PC-9 (cell line): Measurements from ENCODE around the gene ADGRF1. TPM values are rescaled to one million over a fixed set of nuclear protein-coding genes. Genes with fewer than 3 reads are reported as not detected.

Source experiments
- BruUV-seq: library from RNA; stranded (reverse); fragments of 400-500 nt; replicated peaks from 2 replicates; lab custom pipeline; 2021; lab: Mats Ljungman, UMichigan
- CTCF ChIA-PET: fragments of 300-600 bp; sonication (Branson Sonifier 250); formaldehyde crosslinking; loops from one replicate; lab custom pipeline; 2022; ENCODE audit warnings: antibody characterized with exemption; lab: Charles Lee
- POLR2A ChIA-PET: fragments of 300-600 bp; sonication (Branson Sonifier 250); formaldehyde crosslinking; loops from one replicate; lab custom pipeline; 2022; ENCODE audit warnings: antibody characterized with exemption; ENCODE audit not compliant: unreplicated experiment; lab: Charles Lee
- DNase-seq, 2 experiments: peaks; one replicate each; pipeline versions ENCODE4 v3.0.0 to v3.0.0-alpha.2; 2015 to 2022; ENCODE audit warnings: mixed read lengths in 1 of 2
- H2AFZ ChIP-seq: fragments of 200-600 bp; sonication (generic); 2 replicates; pipeline ENCODE4 v1.8.1; 2017; ENCODE audit warnings: antibody characterized with exemption
- H3F3A ChIP-seq: fragments of 200-600 bp; sonication (generic); 2 replicates; pipeline ENCODE4 v1.8.1; 2017; ENCODE audit warnings: antibody characterized with exemption, mild to moderate bottlenecking, low read depth; ENCODE audit not compliant: insufficient read depth
- H3K27ac ChIP-seq: fragments of 200-600 bp; sonication (generic); 2 replicates; pipeline ENCODE4 v1.6.1; 2016; ENCODE audit warnings: mixed run types
- H3K27me3 ChIP-seq: fragments of 200-600 bp; sonication (generic); 2 replicates; pipeline ENCODE4 v1.6.1; 2016; ENCODE audit warnings: low read depth, mixed run types; ENCODE audit not compliant: insufficient read depth
- H3K36me3 ChIP-seq: fragments of 200-600 bp; sonication (generic); 2 replicates; pipeline ENCODE4 v1.6.1; 2016; ENCODE audit warnings: low read depth, mixed run types
- H3K4me1 ChIP-seq: fragments of 200-600 bp; sonication (generic); replicated peaks from 2 replicates; pipeline ENCODE4 v1.6.1; 2016; ENCODE audit warnings: mixed run types; ENCODE audit not compliant: insufficient read depth
- H3K4me2 ChIP-seq: fragments of 200-600 bp; sonication (generic); 2 replicates; pipeline ENCODE4 v1.6.1; 2017; ENCODE audit warnings: mixed run types
- H3K4me3 ChIP-seq: fragments of 200-600 bp; sonication (generic); 2 replicates; pipeline ENCODE4 v1.6.1; 2016; ENCODE audit warnings: mixed run types
- H3K79me2 ChIP-seq: fragments of 200-600 bp; sonication (generic); 2 replicates; pipeline ENCODE4 v1.6.1; 2017; ENCODE audit warnings: low read depth, mixed run types
- H3K9me2 ChIP-seq: fragments of 200-600 bp; sonication (generic); 2 replicates; pipeline ENCODE4 v1.8.1; 2017; ENCODE audit warnings: mild to moderate bottlenecking; ENCODE audit not compliant: insufficient read depth
- H3K9me3 ChIP-seq: fragments of 200-600 bp; sonication (generic); 2 replicates; pipeline ENCODE4 v1.8.1; 2016; ENCODE audit warnings: low read depth; ENCODE audit not compliant: insufficient read depth
- H4K20me1 ChIP-seq: fragments of 200-600 bp; sonication (generic); 2 replicates; pipeline ENCODE4 v1.8.1; 2017; ENCODE audit not compliant: insufficient read depth
- CTCF ChIP-seq: fragments of 200-600 bp; sonication (generic); conservative IDR thresholded peaks from 2 replicates; pipeline ENCODE4 v1.6.1; 2017; ENCODE audit warnings: mixed run types, antibody characterized with exemption, mild to moderate bottlenecking, moderate library complexity
- EZH2 ChIP-seq: fragments of 200-600 bp; sonication (generic); IDR thresholded peaks from 2 replicates; pipeline ENCODE4 v1.8.0; 2017; ENCODE audit warnings: antibody characterized with exemption, low read depth
- intact Hi-C: fragments of 100-400 bp; cut with micrococcal nuclease; formaldehyde crosslinking; loops from one replicate; pipeline ENCODE4 v1.10.0; 2022; ENCODE audit not compliant: unreplicated experiment
- total RNA-seq: library from RNA; stranded (reverse); gene quantifications from 2 replicates; pipeline ENCODE4 v1.2.3, GENCODE V29; 2021

Gene ADGRF1
- total RNA-seq, 1 experiment from 2014 or later: 162 TPM

- Histone ChIP-seq H3K4me1 (peaks cover 64% of the 10 kb centered on the region), H2AFZ (no peak overlapping the region)
- POLR2A ChIA-PET: interaction anchor here (0.5 to 1.4 kb wide), 8 partner anchors 9 to 914 kb away, joined by 3 to 28 read pairs (median 6); no protein-coding TSS in a partner anchor
Measured at GRCh38 chr6:47044397-47044796, 2.3 kb upstream of the ADGRF1 start.

GRCh38 chr6:47043286-47043685 is 1.2 kb upstream of the ADGRF1 start:
- peak overlapping the region; percentile 86; the same call in 1 of the 2 replicates for H3K4me3 ChIP-seq
- no peak for DNase-seq
- peak overlapping the region; percentile 97 for H3K4me2 ChIP-seq
- H3K4me1 ChIP-seq: peaks cover 66% of the 10 kb centered on the region
- H3K27ac ChIP-seq: peak overlapping the region; percentile 98
- BruUV-seq: no TSS peak
- CTCF ChIA-PET: interaction anchor here (0.5 kb wide), 1 partner anchor 309 kb away, joined by 9 read pairs; no protein-coding TSS in a partner anchor
- no peaks in the 10 kb centered on the region for H4K20me1 ChIP-seq
- H3K36me3 ChIP-seq: peaks cover 18% of the 10 kb centered on the region
- H3K9me2 ChIP-seq: no peaks in the 10 kb centered on the region
- H3K27me3 ChIP-seq: no peaks in the 10 kb centered on the region
- no peaks in the 10 kb centered on the region for H3K9me3 ChIP-seq
- intact Hi-C loops: loop anchor here (2.0 kb wide), 1 partner anchor 116 kb away; no protein-coding TSS in a partner anchor
- TF ChIP-seq CTCF (no peak), EZH2 (no peak)
- H2AFZ ChIP-seq: no peak overlapping the region
- POLR2A ChIA-PET: interaction anchor here (0.6 to 1.2 kb wide), 3 partner anchors 9 to 266 kb away, joined by 3 to 8 read pairs (median 6); partner anchors contain the start of gene TNFRSF21
- H3F3A ChIP-seq: peaks cover 75% of the 10 kb centered on the region
- H3K79me2 ChIP-seq: peaks cover 73% of the 10 kb centered on the region

More at GRCh38 chr6:47044397-47044796, 2.3 kb upstream of the ADGRF1 start:
- Histone ChIP-seq H3K27ac (peak overlapping the region; percentile 98), H3K79me2 (peaks cover 62% of the 10 kb centered on the region), H3K9me3 (peaks cover 6% of the 10 kb centered on the region), H3K36me3 (peaks cover 8% of the 10 kb centered on the region; the same call in 1 of the 2 replicates), H3K4me2 (peak overlapping the region; percentile 97), H3K9me2 (no peaks in the 10 kb centered on the region), H3K4me3 (peak overlapping the region; percentile 31; the same call in 1 of the 2 replicates), H3K27me3 (no peaks in the 10 kb centered on the region), H3F3A (peaks cover 70% of the 10 kb centered on the region), H4K20me1 (no peaks in the 10 kb centered on the region)
- TF ChIP-seq EZH2 (no peak), CTCF (no peak)
- no TSS peak for BruUV-seq
- CTCF ChIA-PET: interaction anchor here (0.7 to 1.2 kb wide), 2 partner anchors 10 to 68 kb away, joined by 3 to 4 read pairs; no protein-coding TSS in a partner anchor
- DNase-seq: peak; percentile 52 to 99
- intact Hi-C loops: loop anchor here (1.0 kb wide), 2 partner anchors 9 to 50 kb away; no protein-coding TSS in a partner anchor

- TSS peak; percentile 64 for BruUV-seq
- no peaks in the 10 kb centered on the region for H3K9me3 ChIP-seq
- peaks cover 74% of the 10 kb centered on the region for H3F3A ChIP-seq
- DNase-seq: no peak
- H3K9me2 ChIP-seq: no peaks in the 10 kb centered on the region
- H3K4me2 ChIP-seq: peak overlapping the region; percentile 97
- TF ChIP-seq CTCF (no peak), EZH2 (no peak)
- no peak overlapping the region for H2AFZ ChIP-seq
- no peaks in the 10 kb centered on the region for H3K27me3 ChIP-seq
- H3K4me3 ChIP-seq: peak overlapping the region; percentile 86
- H4K20me1 ChIP-seq: no peaks in the 10 kb centered on the region
- intact Hi-C loops: loop anchor here (2.0 kb wide), 1 partner anchor 115 kb away; no protein-coding TSS in a partner anchor
- H3K4me1 ChIP-seq: peaks cover 68% of the 10 kb centered on the region
- POLR2A ChIA-PET: interaction anchor here (0.5 to 1.2 kb wide), 7 partner anchors 19 to 452 kb away, joined by 3 to 7 read pairs (median 5); partner anchors contain the start of genes CD2AP and TNFRSF21
- CTCF ChIA-PET: interaction anchor here (1.1 to 1.2 kb wide), 2 partner anchors 116 to 193 kb away, joined by 3 to 4 read pairs; no protein-coding TSS in a partner anchor
- H3K79me2 ChIP-seq: peaks cover 84% of the 10 kb centered on the region
- peaks cover 32% of the 10 kb centered on the region for H3K36me3 ChIP-seq
- H3K27ac ChIP-seq: peak overlapping the region; percentile 98
Measured at GRCh38 chr6:47041741-47042140, 391 bp downstream of the ADGRF1 start.
